ENCODE results near the gene NADK2.

- no peak for TF ChIP-seq TAF1 (IDR thresholded peaks at IDR 0.05; ENCODE audit: low read depth, low read length)
- no peak for TF ChIP-seq SPI1 (IDR thresholded peaks at IDR 0.05; ENCODE audit: low read depth, low read length)
- TF ChIP-seq POLR2A (IDR thresholded peaks at IDR 0.05; ENCODE audit: low read depth, low read length), result no peak
- no peak for TF ChIP-seq POLR2AphosphoS5 (IDR thresholded peaks at IDR 0.05; ENCODE audit: low read depth, low read length)
Observed at GRCh38 chr5:36173426-36173825, 68.3 kb downstream of the NADK2 start.

Measured in GM12891 (cell line).